Coronary artery (tissue), 2 donors: ENCODE results near the gene ZNF853.
"Not testable (repeated sequence)": the region's sequence is repeated elsewhere in the genome, so short reads cannot be mapped to it uniquely, and the experiment has no call there.

ENCODE experiments used
- DNase-seq: peaks from one replicate; pipeline ENCODE4 v3.0.0-alpha.2; 2017; ENCODE audit warnings: low spot score
- H3K27ac ChIP-seq, 2 donors: fragments of 200-600 bp; sonication (generic); one replicate each; pipeline ENCODE4 v1.5.1; 2016 to 2019
- H3K4me3 ChIP-seq: fragments of 200-600 bp; sonication (generic); 2 replicates; pipeline ENCODE4 v1.5.1; 2016; ENCODE audit warnings: mild to moderate bottlenecking, moderate library complexity
- CTCF ChIP-seq: fragments of 200-600 bp; sonication (generic); IDR thresholded peaks from one replicate; pipeline ENCODE4 v1.5.1; 2019; ENCODE audit warnings: antibody characterized with exemption

The ZNF853 gene

GRCh38 chr7:6614953-6615722, at the start of gene ZNF853:
ZNF853 (plus strand) TSS chr7:6615610; CDS start chr7:6616175, 565 bp downstream.
- Histone ChIP-seq H3K4me3 (peak within 1 kb of the TSS; percentile 71), H3K27ac (peak within 1 kb of the TSS; percentile 23 to 68)
- TF ChIP-seq CTCF: no peak
- no peak for DNase-seq

GRCh38 chr7:6565655-6566054, 49.8 kb upstream of the ZNF853 start:
- Histone ChIP-seq H3K4me3 (no peak overlapping the region), H3K27ac (no peak overlapping the region)
- DNase-seq: no peak
- TF ChIP-seq CTCF: no peak

GRCh38 chr7:6567886-6568285, 47.5 kb upstream of the ZNF853 start:
- no peak overlapping the region for H3K4me3 ChIP-seq
- TF ChIP-seq CTCF: no peak
- no peak overlapping the region for H3K27ac ChIP-seq
- DNase-seq: no peak

- DNase-seq: no peak
- TF ChIP-seq CTCF: no peak
- no peak overlapping the region for H3K27ac ChIP-seq
- no peak overlapping the region for H3K4me3 ChIP-seq
Observed at GRCh38 chr7:6571160-6571779, 44.1 kb upstream of the ZNF853 start.

GRCh38 chr7:6575281-6576023, 40.0 kb upstream of the ZNF853 start:
- Histone ChIP-seq H3K4me3 (no peak overlapping the region), H3K27ac (no peak overlapping the region)
- no peak for DNase-seq
- no peak for TF ChIP-seq CTCF

- Histone ChIP-seq H3K4me3 (peak overlapping the region; percentile 80), H3K27ac (no peak overlapping the region)
- TF ChIP-seq CTCF: no peak
- no peak for DNase-seq
Observed at GRCh38 chr7:6576024-6576866, 39.2 kb upstream of the ZNF853 start.

GRCh38 chr7:6576867-6577368, 38.5 kb upstream of the ZNF853 start:
- DNase-seq: not testable (repeated sequence)
- Histone ChIP-seq H3K27ac (peak overlapping the region; percentile 85 to 95), H3K4me3 (peak overlapping the region; percentile 80)
